Right lung (tissue), 5 donors: ENCODE results near the gene PPARG. TPM values are rescaled to one million over a fixed set of nuclear protein-coding genes. Genes with fewer than 3 reads are reported as not detected.
"Not testable (repeated sequence)": the region's sequence is repeated elsewhere in the genome, so short reads cannot be mapped to it uniquely, and the experiment has no call there.

Experiments used
- DNase-seq, 2 donors: peaks; one replicate each; pipeline ENCODE4 v3.0.0-alpha.2; 2013
- polyA plus RNA-seq, 5 donors: library from polyadenylated mRNA; unstranded; fragments of 120-200 nt; gene quantifications; one replicate each; pipeline versions ENCODE4 v1.2.1 to v1.2.3, GENCODE V29; 2013; ENCODE audit warnings: inconsistent platforms in 1 of 5, low replicate concordance in 1 of 5; ENCODE audit not compliant: insufficient read length in 5 of 5, insufficient read depth in 1 of 5

Gene PPARG
- polyA plus RNA-seq, 5 donors: 2.3 to 7.9 (median 4.5) TPM

DNA sequence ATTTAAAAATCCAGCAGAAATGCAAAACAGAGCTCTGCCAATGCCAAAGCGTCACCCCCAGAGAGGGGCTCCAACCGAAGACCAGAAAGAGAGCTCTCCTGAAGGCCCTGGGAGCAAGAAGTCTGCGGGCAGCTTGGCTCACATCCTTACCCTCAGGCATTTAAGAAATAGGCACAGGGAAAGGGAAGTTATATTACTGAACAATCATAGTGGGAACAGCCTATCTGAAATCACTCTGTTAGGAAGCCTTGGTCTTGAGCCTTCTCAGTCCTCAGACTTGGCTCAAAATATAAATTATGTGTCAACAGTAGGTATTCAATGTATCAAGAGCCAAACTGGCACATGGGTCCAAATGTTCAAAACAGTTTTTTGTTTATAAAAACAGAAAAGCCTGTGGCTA, 10.3 kb upstream of the PPARG start:
- DNase-seq: no peak

DNA sequence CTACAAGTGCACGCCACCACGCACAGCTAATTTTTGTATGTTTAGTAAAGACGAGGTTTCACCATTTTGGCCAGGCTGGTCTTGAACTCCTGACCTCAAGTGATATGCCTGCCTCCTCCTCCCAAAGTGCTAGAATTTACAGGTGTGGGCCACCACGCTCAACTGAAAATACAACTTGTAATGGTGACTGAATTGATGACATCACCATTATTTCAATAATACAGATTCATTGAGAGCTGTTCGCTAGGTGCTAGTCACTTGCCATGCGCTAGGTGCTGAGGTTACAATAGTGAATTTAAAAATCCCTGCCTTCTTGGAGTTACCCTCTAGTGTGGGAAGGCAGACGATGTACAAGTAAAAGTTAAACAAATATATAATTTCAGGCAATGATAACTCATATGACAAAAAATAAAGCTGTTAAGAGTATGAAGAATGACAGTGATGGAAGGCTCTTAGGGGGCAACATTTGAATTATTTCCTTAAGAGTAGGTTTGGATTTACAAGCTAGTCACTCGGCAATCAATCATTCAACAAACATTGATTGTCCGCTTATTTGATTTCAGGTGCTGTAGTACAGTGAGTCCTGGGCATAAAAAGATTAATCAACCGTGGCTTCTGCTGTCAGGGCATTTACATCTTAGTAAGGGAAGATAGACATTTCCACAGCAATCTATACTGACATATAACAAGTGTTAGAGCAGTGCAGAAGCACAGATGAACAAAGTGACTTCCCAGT, 9.1 kb upstream of the PPARG start:
- no peak for DNase-seq

DNA sequence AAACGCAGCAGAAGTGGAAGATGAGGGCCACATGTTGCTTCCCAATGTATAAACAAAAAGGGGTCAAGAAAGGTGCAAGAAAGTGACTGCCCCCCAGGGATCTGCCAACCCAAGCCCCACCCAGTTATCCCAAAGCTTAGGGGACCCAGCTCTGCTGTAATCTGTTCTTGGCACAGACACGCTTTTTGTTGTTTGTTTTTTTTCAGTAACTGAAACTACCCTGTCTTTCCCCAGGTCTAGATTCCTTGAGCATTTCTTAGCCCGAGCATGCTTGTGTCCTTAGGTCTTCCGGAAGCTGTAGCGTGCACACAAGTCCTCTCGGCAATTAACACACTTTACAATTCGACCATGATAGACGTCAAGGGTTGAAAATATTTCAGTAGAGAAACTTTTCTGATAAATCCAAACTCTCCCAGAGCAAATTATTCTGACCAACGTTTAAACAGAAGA, 8.5 kb upstream of the PPARG start:
- no peak for DNase-seq

DNA sequence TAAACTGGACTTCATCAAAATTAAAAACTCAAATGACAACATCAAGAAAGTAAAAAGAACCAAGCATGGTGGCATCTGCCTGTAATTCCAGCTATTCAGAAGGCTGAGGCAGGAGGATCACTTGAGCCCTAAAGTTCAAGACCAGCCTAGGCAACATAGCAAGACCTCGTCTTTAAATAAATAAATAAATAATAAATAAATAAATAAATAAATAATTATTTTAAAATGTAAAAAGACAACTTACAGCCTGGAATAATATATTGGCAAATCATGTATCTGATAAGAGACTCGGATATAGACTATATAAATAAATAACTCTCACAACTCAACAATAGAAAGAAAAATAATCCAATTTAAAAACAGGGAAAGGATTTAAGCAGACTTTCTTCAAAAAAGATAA, 4.3 kb upstream of the PPARG start:
- DNase-seq: no peak

DNA sequence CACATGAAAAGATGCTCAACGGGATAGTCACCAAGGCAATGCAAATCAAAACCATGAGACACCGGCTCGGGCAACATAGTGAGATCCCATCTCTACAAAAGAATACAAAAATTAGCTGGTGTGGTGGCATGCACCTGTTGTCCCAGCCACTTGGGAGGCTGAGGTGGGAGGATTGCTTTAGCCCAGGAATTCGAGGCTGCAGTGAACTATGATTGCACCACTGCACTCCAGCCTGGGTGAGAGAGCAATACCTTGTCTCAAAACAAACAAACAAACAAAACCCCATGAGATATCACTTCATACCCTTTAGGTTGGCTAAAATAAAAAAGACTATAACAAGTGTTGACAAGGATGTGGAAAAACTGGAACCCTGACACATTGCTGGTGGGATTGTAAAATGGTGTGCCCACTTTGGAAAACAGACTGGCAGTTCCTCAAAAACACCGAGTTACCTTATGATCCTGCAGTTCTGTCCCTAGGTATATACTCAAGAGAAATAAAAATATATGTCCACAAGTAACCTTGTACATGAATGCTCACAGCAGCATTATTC, 3.8 kb upstream of the PPARG start:
- no peak for DNase-seq

DNA sequence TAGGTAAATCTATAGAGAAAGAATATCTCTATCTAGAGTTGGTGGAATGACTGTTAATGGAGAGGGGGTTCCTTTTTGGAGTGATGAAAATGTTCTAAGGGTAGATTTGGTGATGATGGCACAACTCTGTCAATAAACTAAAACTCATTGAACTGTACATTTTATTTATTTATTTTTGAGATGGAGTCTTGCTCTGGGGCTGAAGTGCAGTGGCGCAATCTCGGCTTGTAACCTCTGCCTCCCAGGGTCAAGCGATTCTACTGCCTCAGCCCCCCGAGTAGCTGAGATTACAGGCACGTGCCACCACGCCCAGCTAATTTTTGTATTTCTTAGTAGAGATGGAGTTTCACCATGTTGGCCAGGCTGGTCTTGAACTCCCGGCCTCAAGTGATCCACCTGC, 3.1 kb upstream of the PPARG start:
- not testable (repeated sequence) for DNase-seq

DNA sequence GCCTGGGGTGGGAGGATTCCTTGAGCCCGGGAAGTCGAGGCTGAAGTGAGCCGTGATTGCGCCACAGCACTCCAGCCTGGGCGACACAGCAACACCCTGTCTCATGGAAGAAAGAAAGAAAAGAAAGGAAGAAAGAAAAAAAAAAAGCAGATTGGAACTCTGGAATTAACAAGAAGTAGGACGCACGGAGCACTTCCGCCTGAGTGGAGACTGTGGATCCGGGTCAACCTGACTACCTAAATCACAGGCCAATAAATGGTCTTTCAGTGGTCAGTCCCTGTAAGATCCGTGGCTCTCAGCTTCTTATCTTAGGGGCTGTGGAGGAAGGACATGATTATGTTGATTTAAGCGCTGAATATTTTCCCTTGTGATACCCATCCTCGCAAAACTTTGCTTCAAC, 2.4 kb upstream of the PPARG start:
- no peak for DNase-seq

DNA sequence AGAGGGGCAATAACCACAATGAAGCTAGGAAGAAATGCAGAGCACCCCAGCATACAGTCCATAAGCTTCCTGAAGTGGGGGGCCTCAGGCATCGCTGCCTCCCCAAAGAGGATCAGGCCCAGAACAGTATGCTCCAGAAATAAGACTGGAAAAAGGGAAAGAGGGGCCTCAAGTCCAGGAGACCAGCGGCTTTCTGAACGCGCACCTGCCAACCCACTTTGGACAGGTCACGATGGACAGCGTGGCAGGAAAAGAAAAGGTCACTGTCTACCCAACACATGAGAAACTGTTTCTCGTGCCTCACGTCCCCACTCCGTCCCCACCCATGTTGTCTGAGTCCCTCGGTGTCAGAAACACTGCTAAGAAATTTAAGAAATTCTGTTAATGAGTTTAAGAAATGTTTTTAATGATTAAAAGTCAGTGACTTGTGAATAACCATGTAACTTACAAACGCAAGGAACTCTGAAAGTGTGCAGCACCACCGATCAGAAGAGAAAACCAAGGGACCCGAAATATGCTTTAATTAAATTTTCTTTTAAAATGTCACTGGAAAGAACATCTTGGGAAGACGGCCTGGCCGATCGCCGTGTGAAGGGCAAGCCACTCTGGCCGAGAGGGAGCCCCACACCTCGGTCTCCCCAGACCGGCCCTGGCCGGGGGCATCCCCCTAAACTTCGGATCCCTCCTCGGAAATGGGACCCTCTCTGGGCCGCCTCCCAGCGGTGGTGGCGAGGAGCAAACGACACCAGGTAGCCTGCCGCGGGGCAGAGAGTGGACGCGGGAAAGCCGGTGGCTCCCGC, 1.7 kb upstream of the PPARG start:
- no peak for DNase-seq

DNA sequence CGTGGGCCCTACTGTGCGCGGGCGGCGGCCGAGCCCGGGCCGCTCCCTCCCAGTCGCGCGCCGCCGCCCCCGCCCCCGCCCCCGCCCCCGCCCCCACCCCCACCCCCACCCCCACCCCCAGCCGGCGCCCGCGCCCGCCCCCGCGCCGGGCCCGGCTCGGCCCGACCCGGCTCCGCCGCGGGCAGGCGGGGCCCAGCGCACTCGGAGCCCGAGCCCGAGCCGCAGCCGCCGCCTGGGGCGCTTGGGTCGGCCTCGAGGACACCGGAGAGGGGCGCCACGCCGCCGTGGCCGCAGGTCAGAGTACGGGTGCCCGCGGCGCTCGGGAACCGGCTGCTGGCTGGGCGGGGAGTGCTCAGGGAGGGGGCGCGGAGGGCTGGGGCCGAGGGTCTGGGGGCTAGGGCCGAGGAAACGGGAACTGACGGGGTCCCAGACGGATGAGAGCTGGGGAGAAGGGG, 1.1 kb upstream of the PPARG start:
- peak; percentile 19 to 26 for DNase-seq

DNA sequence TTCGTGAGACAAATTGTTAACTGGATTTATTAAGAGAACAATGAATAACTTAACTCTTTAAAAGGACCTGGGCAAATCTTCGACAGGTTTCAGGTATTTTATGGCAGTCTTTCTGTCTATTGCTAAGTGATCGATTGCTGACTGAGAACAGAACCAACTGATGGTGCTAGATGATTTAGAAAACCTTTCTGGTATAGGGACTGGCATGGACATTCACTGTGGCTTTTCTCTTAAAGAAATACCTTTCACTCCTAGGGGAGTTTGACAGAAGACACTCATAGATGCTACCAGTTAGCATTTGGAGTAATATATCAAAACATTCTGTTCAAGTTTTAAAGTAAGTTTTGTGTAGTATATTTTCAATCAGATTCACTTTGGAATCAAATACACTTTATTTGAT, 654 bp downstream of the PPARG start:
- DNase-seq: no peak

DNA sequence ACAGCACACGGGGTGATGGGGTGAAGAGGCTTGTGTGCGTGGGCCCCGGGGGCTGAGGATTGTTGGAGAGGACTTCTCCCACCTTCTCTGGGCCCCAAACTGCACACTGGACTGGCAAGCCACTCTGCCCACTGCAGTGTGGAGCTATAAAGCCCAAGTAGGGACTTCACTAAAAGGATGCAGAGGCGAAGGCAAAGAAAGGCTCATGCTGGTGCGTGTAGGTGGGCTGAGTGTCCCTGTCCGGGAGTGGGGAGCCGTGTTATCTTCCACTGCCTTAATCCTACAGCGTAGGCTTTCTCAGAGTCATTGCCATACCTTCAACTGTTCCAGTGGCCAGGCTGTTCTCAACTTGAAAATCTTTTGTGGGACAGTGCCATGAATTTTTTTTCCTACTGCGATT, 3.9 kb downstream of the PPARG start:
- no peak for DNase-seq

DNA sequence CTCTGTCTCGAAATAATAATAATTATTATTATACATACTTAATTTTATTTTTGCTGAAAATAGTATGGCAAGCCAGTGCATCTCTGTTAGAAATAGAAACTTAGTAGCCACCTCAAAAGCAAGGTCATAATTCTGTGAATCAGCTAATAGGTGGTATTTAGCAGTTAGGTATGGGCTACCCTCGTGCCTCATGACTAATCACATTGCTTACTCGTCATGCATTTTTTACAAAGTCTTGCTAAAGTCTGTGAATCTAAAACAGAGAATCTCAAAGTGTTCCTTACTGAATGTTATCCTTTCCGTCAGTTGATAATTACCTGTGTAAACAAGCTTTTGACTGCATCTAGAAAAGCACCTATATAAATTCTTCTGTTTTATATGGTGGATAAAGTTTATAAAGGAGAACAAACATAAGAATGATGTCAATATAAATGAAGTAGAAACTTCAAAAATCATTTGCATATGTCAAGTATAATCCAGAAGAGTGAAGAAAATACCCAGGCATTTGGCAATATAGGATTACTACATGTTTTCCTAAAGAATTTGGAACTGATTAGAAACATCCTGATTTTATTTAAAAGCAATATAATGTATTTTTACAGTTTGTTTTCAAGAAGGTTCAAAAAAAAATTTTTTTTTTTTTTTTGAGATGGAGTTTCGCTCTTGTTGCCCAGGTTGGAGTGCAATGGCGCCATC, 6.2 kb downstream of the PPARG start:
- DNase-seq: no peak

DNA sequence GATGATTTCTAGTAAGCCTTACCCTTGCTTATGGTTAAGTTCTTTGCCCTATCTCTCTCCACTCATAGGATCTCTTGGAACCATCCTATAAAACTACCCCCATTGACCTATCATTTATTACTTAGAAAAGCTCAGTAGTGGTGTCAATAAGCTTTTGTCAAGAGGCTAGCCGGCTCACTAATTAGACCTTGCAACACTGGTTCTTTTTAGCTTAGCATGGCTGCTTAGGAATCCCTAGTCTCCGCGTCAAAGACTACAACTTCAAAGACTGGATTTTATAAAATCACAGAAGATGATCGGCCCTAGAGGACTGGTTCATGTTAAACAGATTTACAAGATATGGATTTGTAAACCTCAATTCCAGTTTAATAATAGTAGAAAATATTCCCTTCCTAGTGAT, 7.6 kb downstream of the PPARG start:
- no peak for DNase-seq

DNA sequence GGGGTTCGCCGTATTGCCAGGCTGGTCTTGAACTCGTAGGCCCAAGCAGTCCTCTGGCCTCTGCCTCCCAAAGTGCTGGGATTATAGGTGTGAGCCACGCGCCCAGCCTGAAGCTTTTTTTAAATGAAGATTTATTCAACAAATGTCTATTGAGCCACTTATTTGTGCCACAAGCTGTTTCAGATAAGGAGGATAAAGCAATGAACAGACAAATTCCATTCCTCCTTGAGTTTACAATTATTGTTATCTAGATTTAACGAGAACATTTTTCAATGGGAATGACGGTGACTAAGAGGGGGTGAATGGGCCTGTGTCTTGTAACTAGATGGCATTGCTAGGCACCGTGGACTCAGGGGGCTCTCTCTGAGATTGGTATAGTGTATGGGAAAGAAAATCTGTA, 10.2 kb downstream of the PPARG start:
- DNase-seq: no peak

DNA sequence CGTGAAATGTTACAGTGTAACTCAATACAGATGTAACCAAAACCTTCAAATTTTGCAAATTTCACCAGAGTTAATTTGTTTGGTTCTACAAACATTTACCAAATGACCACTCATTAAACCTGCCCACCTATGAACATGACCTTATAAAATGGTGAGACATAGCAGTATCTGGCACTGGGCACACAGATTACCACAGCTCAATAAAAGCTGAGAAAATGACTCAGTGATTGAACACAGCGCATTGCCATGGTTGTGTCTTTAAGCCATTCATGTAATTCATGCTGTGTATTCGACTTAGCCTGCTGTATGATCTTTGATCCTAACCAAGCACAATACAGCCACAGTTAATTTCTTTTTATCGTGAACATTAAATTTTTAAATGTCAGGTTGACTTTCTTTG, 11.3 kb downstream of the PPARG start:
- no peak for DNase-seq

DNA sequence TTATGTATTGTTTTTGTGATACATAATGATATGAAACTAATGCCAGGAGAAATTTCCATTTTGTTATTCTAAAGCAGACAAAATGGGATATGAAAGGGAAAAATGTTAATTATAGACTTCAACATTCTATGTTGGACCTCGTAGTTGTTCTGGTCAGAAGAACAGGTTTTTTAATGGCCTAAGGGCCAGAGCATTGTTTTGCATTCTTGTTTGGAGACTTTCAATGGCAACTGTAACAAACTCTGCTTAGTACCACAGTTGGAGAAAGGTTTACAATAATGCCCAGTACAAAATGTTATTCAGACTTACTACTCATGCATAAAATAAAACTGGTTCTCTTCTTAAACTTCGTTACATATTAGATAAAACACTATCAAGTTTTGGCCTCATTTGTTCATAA, 12.2 kb downstream of the PPARG start:
- no peak for DNase-seq

DNA sequence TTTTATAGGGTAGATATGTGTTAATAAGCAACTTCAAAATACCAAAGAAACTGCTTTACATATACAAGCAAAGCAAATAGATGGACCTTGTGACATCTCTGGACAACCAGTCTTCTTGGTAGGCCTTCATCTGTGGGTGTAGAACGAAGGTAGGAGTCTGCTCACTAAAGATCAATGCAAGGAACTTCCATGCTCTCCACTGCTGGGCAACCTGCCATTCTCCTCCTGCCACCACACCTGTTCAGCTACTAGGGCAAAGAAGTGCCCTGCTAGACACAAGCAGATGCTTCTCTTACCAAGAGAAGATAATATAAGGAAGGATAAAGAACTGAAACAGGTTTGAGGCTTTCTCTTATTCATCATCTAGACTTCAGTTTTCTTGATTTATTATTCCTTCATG, 12.6 kb downstream of the PPARG start:
- no peak for DNase-seq

DNA sequence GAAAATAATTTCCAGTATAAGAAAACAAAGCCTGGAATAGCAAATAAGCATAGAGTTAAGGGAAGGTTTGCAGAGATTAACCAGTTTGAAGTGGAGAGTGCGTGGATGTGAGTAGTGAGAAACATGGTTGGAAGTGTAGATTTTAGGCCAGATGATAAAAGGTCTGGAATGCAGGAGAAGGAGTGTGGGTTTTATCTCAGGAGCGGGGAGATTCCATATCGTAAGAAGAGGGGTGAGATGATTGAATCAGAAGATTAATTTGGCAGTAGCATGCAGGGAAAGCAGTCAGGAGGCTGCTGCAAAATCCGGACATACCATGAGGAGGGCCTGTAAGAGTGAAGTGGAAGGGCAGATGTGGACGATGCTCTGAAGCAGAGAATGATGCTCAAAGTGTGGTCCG, 13.7 kb downstream of the PPARG start:
- no peak for DNase-seq

DNA sequence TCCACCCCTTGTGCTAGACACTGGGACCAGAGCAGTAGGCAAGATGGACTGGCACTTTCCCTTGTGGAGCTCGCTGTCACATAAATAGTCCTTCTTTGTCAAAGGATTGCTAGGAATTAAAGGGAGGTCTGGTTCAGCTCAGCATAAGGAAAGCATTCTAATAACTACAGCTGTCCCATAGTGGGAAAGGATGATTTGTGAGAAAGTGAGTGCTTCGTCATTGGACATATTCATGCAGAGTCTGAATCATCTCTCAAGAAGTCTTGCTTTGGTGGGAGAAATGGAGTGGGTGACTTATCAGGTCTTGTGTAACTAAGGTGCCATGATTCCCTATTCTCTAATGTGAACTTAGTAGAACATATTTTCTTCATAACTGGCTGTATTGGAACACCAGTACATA, 14.7 kb downstream of the PPARG start:
- no peak for DNase-seq

DNA sequence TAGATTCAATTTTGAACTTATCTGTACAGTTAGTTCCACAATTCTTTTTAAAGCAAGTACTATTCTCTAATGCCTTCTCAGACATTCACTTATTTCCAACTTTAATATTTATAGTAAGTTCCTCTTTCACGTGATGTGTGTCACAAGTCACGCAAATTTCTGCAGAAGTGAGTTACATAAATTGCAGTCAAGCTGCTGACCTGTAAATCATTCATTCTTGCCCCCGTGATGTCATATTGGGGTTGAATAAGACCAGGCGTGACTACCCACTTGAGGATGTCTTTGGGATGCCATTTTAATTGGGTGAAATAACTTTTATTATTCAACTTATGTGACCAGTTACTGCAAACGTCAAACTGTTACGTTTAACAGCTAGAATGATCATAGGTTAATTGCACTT, 15.1 kb downstream of the PPARG start:
- DNase-seq: no peak

DNA sequence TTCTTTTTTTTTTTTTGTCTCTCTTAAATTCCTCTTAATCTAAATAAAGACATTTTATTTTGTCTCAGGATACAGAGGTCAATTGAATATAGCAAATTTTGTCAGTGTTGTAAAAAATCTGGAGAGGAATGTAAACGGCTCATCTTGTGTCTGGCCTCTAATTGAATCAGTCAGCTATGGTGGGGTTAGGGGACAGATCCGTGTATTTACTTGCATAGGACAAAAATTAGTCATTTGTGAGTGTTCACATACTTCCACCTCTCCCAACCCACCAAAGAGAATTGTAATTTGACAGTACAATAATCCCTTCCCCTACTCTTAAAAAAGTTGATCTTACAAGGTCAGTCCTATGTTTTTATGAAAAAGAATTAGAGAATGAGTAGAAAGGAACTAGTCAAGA, 18.3 kb downstream of the PPARG start:
- no peak for DNase-seq

DNA sequence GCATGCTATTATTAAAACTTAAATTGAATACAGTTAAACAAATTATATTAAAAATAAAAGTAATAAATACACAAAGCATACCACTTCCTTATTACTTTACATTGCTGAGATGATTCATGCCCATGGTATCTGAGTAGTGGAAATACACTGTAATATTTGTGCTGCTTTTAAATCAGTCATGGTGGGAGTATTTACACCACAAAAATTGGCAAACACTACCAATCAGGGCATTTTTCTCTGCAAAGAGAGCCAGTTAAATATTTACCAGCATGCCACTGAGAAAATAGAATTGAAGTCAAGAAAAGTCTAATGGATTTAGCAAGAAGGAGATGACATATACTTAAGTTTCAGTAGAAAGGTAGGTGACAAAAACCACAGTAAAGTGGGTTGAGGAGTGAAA, 19.6 kb downstream of the PPARG start:
- no peak for DNase-seq

DNA sequence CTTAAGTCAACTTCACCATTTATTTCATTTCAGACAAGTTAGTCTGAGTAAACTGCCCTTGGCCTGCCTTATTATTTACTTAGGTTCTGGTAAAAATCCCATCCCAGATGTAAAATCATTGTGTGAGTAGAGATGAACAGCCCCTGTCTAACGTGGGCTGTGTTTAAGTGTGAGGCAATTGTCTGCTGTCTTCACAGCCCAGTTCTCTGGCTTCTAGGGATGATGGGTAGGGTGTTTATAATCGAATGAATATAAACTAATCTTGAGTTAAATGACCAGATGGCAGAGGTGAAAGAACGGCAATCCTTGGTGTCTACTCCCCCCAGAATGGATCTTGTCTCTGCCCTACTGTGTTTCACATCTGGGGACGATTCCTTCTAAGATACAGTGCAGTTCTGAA, 20.8 kb downstream of the PPARG start:
- no peak for DNase-seq
